Brain microvascular endothelial cell (primary cell): Measurements from ENCODE around the gene HNRNPH1.

Source experiments
- DNase-seq: peaks from one replicate; pipeline ENCODE4 v3.0.0-alpha.2; 2020
- H3K27ac ChIP-seq: fragments of 250-450 bp; sonication (Bioruptor Pico); 2 replicates; pipeline ENCODE4 v1.5.1; 2020; ENCODE audit warnings: mild to moderate bottlenecking, moderate library complexity
- H3K27me3 ChIP-seq: fragments of 250-450 bp; sonication (Bioruptor Pico); replicated peaks from 2 replicates; pipeline ENCODE4 v1.5.1; 2020; ENCODE audit warnings: mild to moderate bottlenecking
- H3K36me3 ChIP-seq: fragments of 250-450 bp; sonication (Bioruptor Pico); replicated peaks from 2 replicates; pipeline ENCODE4 v1.5.1; 2020; ENCODE audit warnings: mild to moderate bottlenecking
- H3K4me3 ChIP-seq: 2 replicates; pipeline ENCODE4 v1.5.1; 2011; ENCODE audit warnings: low read depth, mild to moderate bottlenecking, control low read depth, low read length, moderate library complexity
- in situ Hi-C: cut with HindIII; loops from 2 replicates; pipeline ENCODE4 v1.10.0; 2017; ENCODE audit warnings: low sequenced_read_pairs, low pct_ligation_motif_present
- TF ChIP-seq, protein P1 (sequence below): IDR thresholded peaks from 2 replicates; pipeline ENCODE4 v1.5.1; 2011; ENCODE audit warnings: low read depth, mild to moderate bottlenecking, moderate library complexity, low read length, control low read depth, inconsistent platforms; ENCODE audit errors: missing control alignments

The HNRNPH1 gene

DNA sequence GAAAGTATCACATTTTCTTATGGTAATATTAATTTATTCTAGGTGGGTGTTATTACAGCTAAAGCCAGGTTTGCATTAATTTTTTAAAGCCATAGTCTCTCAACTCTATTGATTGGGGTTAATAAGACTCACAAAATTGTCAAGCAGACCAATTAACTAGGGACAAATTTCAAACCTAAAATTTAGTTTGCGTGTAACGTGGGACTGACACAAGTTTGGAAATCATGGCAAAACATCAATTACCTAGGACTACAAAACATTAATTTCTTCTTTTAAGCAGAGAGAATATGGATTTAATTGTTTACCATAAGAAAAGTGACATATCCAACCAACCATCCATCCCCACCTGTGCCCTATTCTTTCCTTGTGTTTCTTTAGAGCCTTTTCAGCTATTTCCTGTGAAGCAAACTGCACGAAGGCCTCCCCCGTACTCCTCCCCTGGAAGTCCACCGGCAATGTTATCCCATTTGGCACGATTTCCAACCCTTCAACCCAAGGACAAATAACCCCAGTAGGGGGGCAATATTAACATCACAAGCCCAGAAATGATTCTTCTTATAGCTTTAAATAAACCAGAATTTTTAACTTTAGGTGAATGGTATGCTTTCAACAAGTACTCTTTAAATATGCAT is 4.4 kb downstream of the HNRNPH1 start:
- H3K4me3 ChIP-seq = peak overlapping the region; percentile 99
- in situ Hi-C loops = no loop called here
- peaks cover 75% of the 10 kb centered on the region for H3K36me3 ChIP-seq
- H3K27me3 ChIP-seq = no peaks in the 10 kb centered on the region
- no peak for DNase-seq
- H3K27ac ChIP-seq = no peak overlapping the region
- TF ChIP-seq, protein P1, sequence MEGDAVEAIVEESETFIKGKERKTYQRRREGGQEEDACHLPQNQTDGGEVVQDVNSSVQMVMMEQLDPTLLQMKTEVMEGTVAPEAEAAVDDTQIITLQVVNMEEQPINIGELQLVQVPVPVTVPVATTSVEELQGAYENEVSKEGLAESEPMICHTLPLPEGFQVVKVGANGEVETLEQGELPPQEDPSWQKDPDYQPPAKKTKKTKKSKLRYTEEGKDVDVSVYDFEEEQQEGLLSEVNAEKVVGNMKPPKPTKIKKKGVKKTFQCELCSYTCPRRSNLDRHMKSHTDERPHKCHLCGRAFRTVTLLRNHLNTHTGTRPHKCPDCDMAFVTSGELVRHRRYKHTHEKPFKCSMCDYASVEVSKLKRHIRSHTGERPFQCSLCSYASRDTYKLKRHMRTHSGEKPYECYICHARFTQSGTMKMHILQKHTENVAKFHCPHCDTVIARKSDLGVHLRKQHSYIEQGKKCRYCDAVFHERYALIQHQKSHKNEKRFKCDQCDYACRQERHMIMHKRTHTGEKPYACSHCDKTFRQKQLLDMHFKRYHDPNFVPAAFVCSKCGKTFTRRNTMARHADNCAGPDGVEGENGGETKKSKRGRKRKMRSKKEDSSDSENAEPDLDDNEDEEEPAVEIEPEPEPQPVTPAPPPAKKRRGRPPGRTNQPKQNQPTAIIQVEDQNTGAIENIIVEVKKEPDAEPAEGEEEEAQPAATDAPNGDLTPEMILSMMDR = no peak

DNA sequence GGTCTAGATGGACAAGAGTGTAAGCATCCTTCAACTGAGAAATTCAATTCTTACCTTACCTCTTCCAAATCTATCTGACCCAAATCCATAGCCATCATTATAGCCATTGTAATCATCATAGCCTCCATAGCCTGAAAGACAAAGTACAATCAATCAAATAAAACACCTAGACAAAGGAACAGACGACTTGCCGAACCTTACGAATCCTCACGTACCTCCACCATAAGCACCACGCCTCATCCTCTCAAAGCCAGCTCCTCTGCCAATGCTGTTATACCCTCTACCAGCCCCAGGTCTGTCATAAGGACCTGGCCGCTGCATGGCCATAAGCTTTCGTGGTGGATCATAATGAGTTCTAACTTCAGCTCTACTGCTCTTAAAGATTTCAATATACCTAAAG is 5.5 kb downstream of the HNRNPH1 start:
- TF ChIP-seq, protein P1 = no peak
- Histone ChIP-seq H3K4me3 (no peak overlapping the region), H3K36me3 (peaks cover 84% of the 10 kb centered on the region), H3K27ac (no peak overlapping the region), H3K27me3 (no peaks in the 10 kb centered on the region)
- no peak for DNase-seq
- in situ Hi-C loops = no loop called here

GRCh38 chr5:179616002-179616594 is 7.4 kb downstream of the HNRNPH1 start:
- DNase-seq = no peak
- H3K27me3 ChIP-seq = no peaks in the 10 kb centered on the region
- in situ Hi-C loops = no loop called here
- no peak overlapping the region for H3K4me3 ChIP-seq
- no peak overlapping the region for H3K27ac ChIP-seq
- TF ChIP-seq, protein P1 = no peak
- peaks cover 85% of the 10 kb centered on the region for H3K36me3 ChIP-seq

DNA sequence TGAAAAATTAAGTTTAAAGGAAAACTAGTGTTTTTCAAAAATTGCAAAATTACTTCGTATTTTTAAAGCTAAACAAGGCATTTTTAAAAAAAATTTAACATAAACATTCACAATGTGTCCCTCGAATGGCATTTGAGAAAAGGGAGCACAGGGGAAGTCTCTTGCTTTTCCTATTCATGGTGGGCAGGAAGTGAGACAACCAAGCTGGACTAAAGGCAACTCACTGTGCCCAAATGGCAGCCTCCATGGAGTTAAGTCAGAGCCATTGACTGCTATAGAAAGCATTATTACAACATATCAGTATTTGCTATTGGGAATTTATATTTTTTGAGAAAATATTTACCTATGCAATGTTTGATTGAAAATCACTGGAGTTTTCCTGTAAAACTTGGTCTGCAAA is 8.3 kb downstream of the HNRNPH1 start:
- DNase-seq = no peak
- H3K36me3 ChIP-seq = peaks cover 86% of the 10 kb centered on the region
- no peak overlapping the region for H3K4me3 ChIP-seq
- TF ChIP-seq, protein P1 = no peak
- no peak overlapping the region for H3K27ac ChIP-seq
- H3K27me3 ChIP-seq = no peaks in the 10 kb centered on the region
- in situ Hi-C loops = no loop called here

DNA sequence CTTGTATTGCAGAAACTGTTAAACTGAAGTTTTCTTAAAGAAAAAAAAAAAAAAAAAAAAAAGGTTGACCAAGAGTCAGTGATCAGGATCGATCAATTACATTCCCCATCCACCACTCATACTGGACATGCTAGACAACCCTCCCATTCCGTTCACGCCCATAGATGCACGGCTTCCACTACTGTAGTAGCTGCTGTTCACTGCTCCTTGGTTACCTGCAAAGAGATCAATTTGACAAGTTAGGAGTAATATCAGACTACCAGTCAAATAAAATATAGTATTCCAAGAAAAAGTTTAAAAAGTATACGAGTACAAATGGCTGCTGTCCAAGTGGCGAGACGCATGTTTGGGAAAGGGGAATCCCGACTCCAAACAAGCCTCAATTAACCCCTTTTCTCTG is 8.7 kb downstream of the HNRNPH1 start:
- Histone ChIP-seq H3K27me3 (no peaks in the 10 kb centered on the region), H3K27ac (no peak overlapping the region), H3K4me3 (no peak overlapping the region), H3K36me3 (peaks cover 89% of the 10 kb centered on the region)
- in situ Hi-C loops = no loop called here
- TF ChIP-seq, protein P1 = no peak
- DNase-seq = no peak
